ENCODE measurements around the gene C1orf35.

The C1orf35 gene

GRCh38 chr1:228090613-228091081, 12.5 kb downstream of the C1orf35 start:
- DNase-seq (ENCODE audit: extremely low spot score): no peak
- POLR2A ChIA-PET: interaction anchor here (1.1 to 1.4 kb wide), 3 partner anchors 8 to 14 kb away, joined by 3 to 6 read pairs (median 3); partner anchors contain the start of gene ARF1
- CTCF ChIA-PET: no interaction called here
- TF ChIP-seq LEF1 (IDR thresholded peaks at IDR 0.05; ENCODE audit: borderline replicate concordance): no peak
- TF ChIP-seq BHLHE40 (IDR thresholded peaks at IDR 0.05; ENCODE audit: borderline replicate concordance): no peak
- TF ChIP-seq HDGF (IDR thresholded peaks at IDR 0.05; ENCODE audit: borderline replicate concordance): no peak
- TF ChIP-seq SUZ12 (IDR thresholded peaks at IDR 0.05): no peak
- TF ChIP-seq FOXK2 (IDR thresholded peaks at IDR 0.05): no peak
- TF ChIP-seq TARDBP (IDR thresholded peaks at IDR 0.05): no peak
- TF ChIP-seq NFRKB (IDR thresholded peaks at IDR 0.05): no peak
- TF ChIP-seq FOXM1 (IDR thresholded peaks at IDR 0.05; ENCODE audit: borderline replicate concordance): no peak
- no peak for TF ChIP-seq ARNT (IDR thresholded peaks at IDR 0.05)
- no peak for TF ChIP-seq FOXA1 (IDR thresholded peaks at IDR 0.05)
- TF ChIP-seq L3MBTL2 (conservative IDR thresholded peaks at IDR 0.05): no peak
- TF ChIP-seq PKNOX1 (IDR thresholded peaks at IDR 0.05): no peak
- TF ChIP-seq SP1 (IDR thresholded peaks at IDR 0.05): no peak
- no peak for TF ChIP-seq ZNF384 (IDR thresholded peaks at IDR 0.05)
- TF ChIP-seq CTBP1 (IDR thresholded peaks at IDR 0.05; ENCODE audit: borderline replicate concordance): no peak
- no peak for TF ChIP-seq ELF4 (IDR thresholded peaks at IDR 0.05)

GRCh38 chr1:228089519-228090380, 13.4 kb downstream of the C1orf35 start:
- POLR2A ChIA-PET: interaction anchor here (0.7 to 1.4 kb wide), 2 partner anchors 9 to 13 kb away, joined by 3 read pairs; no protein-coding TSS in a partner anchor
- DNase-seq (ENCODE audit: extremely low spot score): no peak
- TF ChIP-seq FOXA1 (IDR thresholded peaks at IDR 0.05) (no peak), BHLHE40 (IDR thresholded peaks at IDR 0.05; ENCODE audit: borderline replicate concordance) (no peak), ELF4 (IDR thresholded peaks at IDR 0.05) (no peak)
- CTCF ChIA-PET: no interaction called here

GRCh38 chr1:228088586-228089498, 14.3 kb downstream of the C1orf35 start:
- no peak for DNase-seq (ENCODE audit: extremely low spot score)
- CTCF ChIA-PET: no interaction called here
- POLR2A ChIA-PET: interaction anchor here (0.7 kb wide), 1 partner anchor 9 kb away, joined by 3 read pairs; no protein-coding TSS in a partner anchor
- no peak for TF ChIP-seq ELF4 (IDR thresholded peaks at IDR 0.05)
- TF ChIP-seq HDGF (IDR thresholded peaks at IDR 0.05; ENCODE audit: borderline replicate concordance): no peak
- no peak for TF ChIP-seq ZNF384 (IDR thresholded peaks at IDR 0.05)
- no peak for TF ChIP-seq TARDBP (IDR thresholded peaks at IDR 0.05)
- no peak for TF ChIP-seq SUZ12 (IDR thresholded peaks at IDR 0.05)
- TF ChIP-seq LEF1 (IDR thresholded peaks at IDR 0.05; ENCODE audit: borderline replicate concordance): no peak
- TF ChIP-seq BHLHE40 (IDR thresholded peaks at IDR 0.05; ENCODE audit: borderline replicate concordance): no peak
- TF ChIP-seq ARNT (IDR thresholded peaks at IDR 0.05): no peak
- TF ChIP-seq FOXK2 (IDR thresholded peaks at IDR 0.05): no peak
- TF ChIP-seq SP1 (IDR thresholded peaks at IDR 0.05): no peak

GRCh38 chr1:228087771-228088251, 15.3 kb downstream of the C1orf35 start:
- ChIA-PET POLR2A (interaction anchor here (1.2 to 1.4 kb wide), 2 partner anchors 12 to 14 kb away, joined by 3 to 4 read pairs; no protein-coding TSS in a partner anchor), CTCF (no interaction called here)
- DNase-seq (ENCODE audit: extremely low spot score): no peak
- no peak for TF ChIP-seq SUZ12 (IDR thresholded peaks at IDR 0.05)
- no peak for TF ChIP-seq ELF4 (IDR thresholded peaks at IDR 0.05)
- TF ChIP-seq HDGF (IDR thresholded peaks at IDR 0.05; ENCODE audit: borderline replicate concordance): no peak
- TF ChIP-seq FOXM1 (IDR thresholded peaks at IDR 0.05; ENCODE audit: borderline replicate concordance): no peak
- TF ChIP-seq L3MBTL2 (conservative IDR thresholded peaks at IDR 0.05): no peak
- TF ChIP-seq PKNOX1 (IDR thresholded peaks at IDR 0.05): no peak
- TF ChIP-seq NFRKB (IDR thresholded peaks at IDR 0.05): no peak
- no peak for TF ChIP-seq FOXA1 (IDR thresholded peaks at IDR 0.05)
- no peak for TF ChIP-seq LEF1 (IDR thresholded peaks at IDR 0.05; ENCODE audit: borderline replicate concordance)
- no peak for TF ChIP-seq ARNT (IDR thresholded peaks at IDR 0.05)
- no peak for TF ChIP-seq ZNF384 (IDR thresholded peaks at IDR 0.05)
- no peak for TF ChIP-seq BHLHE40 (IDR thresholded peaks at IDR 0.05; ENCODE audit: borderline replicate concordance)
- no peak for TF ChIP-seq SP1 (IDR thresholded peaks at IDR 0.05)
- no peak for TF ChIP-seq FOXK2 (IDR thresholded peaks at IDR 0.05)
- TF ChIP-seq CTBP1 (IDR thresholded peaks at IDR 0.05; ENCODE audit: borderline replicate concordance): no peak
- no peak for TF ChIP-seq TARDBP (IDR thresholded peaks at IDR 0.05)

GRCh38 chr1:228085287-228085951, 17.7 kb downstream of the C1orf35 start:
- ChIA-PET POLR2A (no interaction called here), CTCF (interaction anchor here (1.2 kb wide), 1 partner anchor 14 kb away, joined by 3 read pairs; no protein-coding TSS in a partner anchor)
- TF ChIP-seq HDGF (IDR thresholded peaks at IDR 0.05; ENCODE audit: borderline replicate concordance): no peak
- TF ChIP-seq L3MBTL2 (conservative IDR thresholded peaks at IDR 0.05): no peak
- TF ChIP-seq FOXA1 (IDR thresholded peaks at IDR 0.05): no peak
- TF ChIP-seq PKNOX1 (IDR thresholded peaks at IDR 0.05): peak; percentile 86; the same call in 1 of the 2 replicates
- TF ChIP-seq ARNT (IDR thresholded peaks at IDR 0.05): no peak
- no peak for TF ChIP-seq ZNF384 (IDR thresholded peaks at IDR 0.05)
- no peak for TF ChIP-seq BHLHE40 (IDR thresholded peaks at IDR 0.05; ENCODE audit: borderline replicate concordance)
- DNase-seq (ENCODE audit: extremely low spot score): no peak

All from HEK293T (cell line).